GM12878 (cell line): ENCODE data around the gene ZNF507. TPM values are rescaled to one million over a fixed set of nuclear protein-coding genes. Genes with fewer than 3 reads are reported as not detected.

Source experiments
- ATAC-seq: fragments of 200-7000 bp; cut with Tn5 transposase; 3 replicates; pipeline ENCODE4 v1.9.1; 2020; ENCODE audit warnings: mild to moderate bottlenecking, moderate library complexity
- BruUV-seq: library from RNA; stranded (reverse); fragments of 400-500 nt; replicated peaks from 2 replicates; lab custom pipeline; 2021; lab: Mats Ljungman, UMichigan
- CTCF ChIA-PET: fragments of 300-600 bp; sonication (Branson Sonifier 250); formaldehyde crosslinking; extraction: SDS; loops from one replicate; lab custom pipeline; 2021; ENCODE audit warnings: inconsistent platforms; lab: Yijun Ruan, JAX
- POLR2A ChIA-PET: fragments of 350-600 bp; formaldehyde crosslinking; extraction: SDS; loops from one replicate; lab custom pipeline; 2021; ENCODE audit warnings: inconsistent platforms; lab: Charles Lee
- RAD21 ChIA-PET: fragments of 300-600 bp; sonication (Branson Sonifier 250); formaldehyde crosslinking; loops from one replicate; lab custom pipeline; 2023; ENCODE audit warnings: antibody characterized with exemption; ENCODE audit not compliant: unreplicated experiment; lab: Charles Lee
- SMC1A ChIA-PET: fragments of 300-600 bp; sonication (Branson Sonifier 250); formaldehyde crosslinking; loops from one replicate; lab custom pipeline; 2023; ENCODE audit not compliant: unreplicated experiment, uncharacterized antibody; lab: Charles Lee
- DNase-seq: peaks from one replicate; pipeline ENCODE4 v3.0.0-alpha.2; 2011; ENCODE audit warnings: low read depth, low spot score
- FAIRE-seq: peaks from 3 replicates; lab custom pipeline; 2011; peaks lifted over from hg19 to GRCh38; lab: Jason Lieb, UNC
- H2AFZ ChIP-seq: 2 replicates; pipeline ENCODE4 v1.6.0; 2011; ENCODE audit warnings: low read depth, low read length, control low read depth; ENCODE audit not compliant: control insufficient read depth
- H3K27ac ChIP-seq: 2 replicates; pipeline ENCODE4 v1.5.1; 2011; ENCODE audit warnings: control low read depth; ENCODE audit not compliant: control insufficient read depth, insufficient read depth
- H3K27me3 ChIP-seq, 2 experiments: replicated peaks in 1 of 2; 2 replicates each; pipeline versions ENCODE4 v1.6.0 to v1.6.1; 2011; ENCODE audit warnings: low read length in 1 of 2; ENCODE audit not compliant: control insufficient read depth in 2 of 2, insufficient read depth in 2 of 2
- H3K36me3 ChIP-seq, 2 experiments: 2 replicates each; pipeline ENCODE4 v1.5.1; 2011; ENCODE audit warnings: low read length in 1 of 2; ENCODE audit not compliant: control insufficient read depth in 2 of 2, insufficient read depth in 2 of 2
- H3K4me1 ChIP-seq: 2 replicates; pipeline ENCODE4 v1.6.1; 2011; ENCODE audit warnings: mild to moderate bottlenecking, low read length, moderate library complexity, mixed read lengths; ENCODE audit not compliant: control insufficient read depth, insufficient read depth
- H3K4me2 ChIP-seq: 2 replicates; pipeline ENCODE4 v1.6.0; 2011; ENCODE audit warnings: control low read depth; ENCODE audit not compliant: control insufficient read depth, insufficient read depth
- H3K4me3 ChIP-seq: fragments of 200-600 bp; sonication (generic); 2 replicates; pipeline ENCODE4 v1.5.1; 2016
- H3K79me2 ChIP-seq: 2 replicates; pipeline ENCODE4 v1.6.0; 2011; ENCODE audit warnings: low read length; ENCODE audit not compliant: control insufficient read depth, insufficient read depth
- H3K9ac ChIP-seq: 2 replicates; pipeline ENCODE4 v1.8.0; 2011; ENCODE audit warnings: low read length, control low read depth, mixed read lengths; ENCODE audit not compliant: control insufficient read depth, insufficient read depth
- H3K9me3 ChIP-seq: replicated peaks from 3 replicates; pipeline ENCODE4 v1.5.1; 2011; ENCODE audit warnings: mild to moderate bottlenecking, low read length; ENCODE audit not compliant: control insufficient read depth, insufficient read depth
- H4K20me1 ChIP-seq: 2 replicates; pipeline ENCODE4 v1.6.0; 2011; ENCODE audit not compliant: control insufficient read depth, insufficient read depth
- BMI1 ChIP-seq: fragments of 450-650 bp; IDR thresholded peaks from 2 replicates; pipeline ENCODE4 v1.6.1; 2016; ENCODE audit warnings: mild to moderate bottlenecking, moderate library complexity, borderline replicate concordance
- CBX5 ChIP-seq: sonication (generic); IDR thresholded peaks from 2 replicates; pipeline ENCODE4 v1.6.1; 2016; ENCODE audit warnings: low read depth, moderate library complexity, mild to moderate bottlenecking, inconsistent platforms
- CREB1 ChIP-seq: IDR thresholded peaks from 2 replicates; pipeline ENCODE4 v1.6.1; 2012; ENCODE audit warnings: low read depth, mild to moderate bottlenecking, inconsistent platforms
- DPF2 ChIP-seq: fragments of 450-650 bp; IDR thresholded peaks from 2 replicates; pipeline ENCODE4 v1.6.1; 2017; ENCODE audit warnings: mild to moderate bottlenecking
- HDAC2 ChIP-seq: fragments of 200-600 bp; sonication (generic); IDR thresholded peaks from 2 replicates; pipeline ENCODE4 v1.6.1; 2017
- MEF2A ChIP-seq: IDR thresholded peaks from 2 replicates; pipeline ENCODE4 v1.6.1; 2011; ENCODE audit warnings: low read depth, mild to moderate bottlenecking, low read length, moderate library complexity; ENCODE audit not compliant: insufficient read depth
- MYB ChIP-seq: fragments of 150-350 bp; IDR thresholded peaks from 2 replicates; pipeline ENCODE4 v1.6.1; 2014; ENCODE audit warnings: mild to moderate bottlenecking, low read depth, low read length, borderline replicate concordance
- NKRF ChIP-seq: fragments of 450-650 bp; conservative IDR thresholded peaks from 2 replicates; pipeline ENCODE4 v1.6.1; 2017; ENCODE audit warnings: mild to moderate bottlenecking, moderate library complexity
- NRF1 ChIP-seq: conservative IDR thresholded peaks from 2 replicates; pipeline ENCODE4 v1.6.1; 2011; ENCODE audit warnings: mild to moderate bottlenecking, low read depth, low read length, improper control_type of control experiment
- PAX8 ChIP-seq: fragments of 450-650 bp; IDR thresholded peaks from 2 replicates; pipeline ENCODE4 v1.6.1; 2017; ENCODE audit warnings: mild to moderate bottlenecking, moderate library complexity
- POLR2AphosphoS2 ChIP-seq: IDR thresholded peaks from 2 replicates; pipeline ENCODE4 v1.6.1; 2011; ENCODE audit warnings: low read depth, mild to moderate bottlenecking, low read length, improper control_type of control experiment, moderate library complexity
- RUNX3 ChIP-seq: IDR thresholded peaks from 2 replicates; pipeline ENCODE4 v1.6.1; 2012; ENCODE audit warnings: low read length, inconsistent platforms
- SMARCA5 ChIP-seq: fragments of 450-650 bp; IDR thresholded peaks from 2 replicates; pipeline ENCODE4 v1.6.1; 2017; ENCODE audit warnings: mild to moderate bottlenecking
- SMC3 ChIP-seq: IDR thresholded peaks from 2 replicates; pipeline ENCODE4 v1.6.1; 2011; ENCODE audit warnings: low read length, improper control_type of control experiment, borderline replicate concordance
- SPI1 ChIP-seq: IDR thresholded peaks from 2 replicates; pipeline ENCODE4 v1.6.1; 2011; ENCODE audit warnings: low read depth, mild to moderate bottlenecking, low read length, moderate library complexity, borderline replicate concordance; ENCODE audit not compliant: insufficient read depth
- STAT3 ChIP-seq: IDR thresholded peaks from 2 replicates; pipeline ENCODE4 v1.6.1; 2011; ENCODE audit warnings: low read depth, low read length, improper control_type of control experiment
- TARDBP ChIP-seq: IDR thresholded peaks from 2 replicates; pipeline ENCODE4 v1.6.1; 2016; ENCODE audit warnings: borderline replicate concordance
- TCF3 ChIP-seq: IDR thresholded peaks from 2 replicates; pipeline ENCODE4 v1.6.1; 2012; ENCODE audit warnings: low read depth, mild to moderate bottlenecking, low read length, borderline replicate concordance; ENCODE audit not compliant: insufficient read depth
- ZNF207 ChIP-seq: fragments of 450-650 bp; IDR thresholded peaks from 2 replicates; pipeline ENCODE4 v1.6.1; 2014; ENCODE audit warnings: antibody characterized with exemption, mild to moderate bottlenecking, borderline replicate concordance
- ZNF384 ChIP-seq: IDR thresholded peaks from 2 replicates; pipeline ENCODE4 v1.6.1; 2012; ENCODE audit warnings: low read depth, mild to moderate bottlenecking, low read length, improper control_type of control experiment, borderline replicate concordance
- WGBS: methylation state at CpG from one replicate; pipeline ENCODE4 v1.1.6; 2016; ENCODE audit warnings: low lambda C conversion rate; ENCODE audit not compliant: insufficient replicate concordance, insufficient coverage; ENCODE audit errors: missing lambda C conversion rate; 5-methylcytosine and 5-hydroxymethylcytosine counted together
- in situ Hi-C: fragments of 300-500 bp; cut with MboI; formaldehyde crosslinking; loops from 9 replicates; pipeline ENCODE4 v1.14.3; 2018; ENCODE audit warnings: mixed read lengths
- intact Hi-C: fragments of 100-400 bp; cut with micrococcal nuclease; formaldehyde crosslinking; loops from one replicate; pipeline ENCODE4 v1.14.2; 2022; ENCODE audit not compliant: unreplicated experiment
- polyA plus RNA-seq, 11 experiments: library from polyadenylated mRNA; depleted of rRNA in 4 of 11; unstranded in 6 of 11; stranded (reverse) in 5 of 11; fragments of >200 nt; fragmentation: Nextera tagmentation in 4 of 11; fragmentation: Illumina TruSeq in 1 of 11; extraction: Ambion mirVana in 4 of 11; extraction: Trizol in 1 of 11; gene quantifications; 1 replicate in 1 of 11; 2 replicates in 10 of 11; pipeline versions ENCODE4 v1.2.1 to v1.2.3, GENCODE V29; 2011 to 2016; ENCODE audit warnings: inconsistent platforms in 2 of 11, missing spikeins in 2 of 11, low read depth in 1 of 11
- total RNA-seq, 4 experiments: library from RNA; depleted of rRNA in 3 of 4; stranded (reverse); fragments of >200 nt in 3 of 4; fragmentation: Illumina TruSeq in 1 of 4; extraction: Trizol in 1 of 4; gene quantifications; 2 replicates each; pipeline versions ENCODE4 v1.2.1 to v1.2.3, GENCODE V29; 2013 to 2021

ZNF507 gene
- total and polyA plus RNA-seq, 10 of the 15 experiments (the other 5 are each of a cell fraction or from before 2014, with no cell fraction given): 2.3 to 18.4 (median 10.1) TPM

- Histone ChIP-seq H3K4me1 (no peaks in the 10 kb centered on the region), H3K4me2 (no peak overlapping the region), H3K79me2 (no peaks in the 10 kb centered on the region), H3K36me3 (no peaks in the 10 kb centered on the region), H3K27me3 (no peaks in the 10 kb centered on the region), H3K9me3 (no peaks in the 10 kb centered on the region), H2AFZ (no peak overlapping the region), H4K20me1 (no peaks in the 10 kb centered on the region), H3K4me3 (no peak overlapping the region), H3K27ac (no peak overlapping the region), H3K9ac (no peak overlapping the region)
- CTCF ChIA-PET: interaction anchor here (0.5 to 0.6 kb wide), 2 partner anchors 59 to 1538 kb away, joined by 3 read pairs; no protein-coding TSS in a partner anchor
- DNase-seq (no peak), FAIRE-seq (no peak), ATAC-seq (no peak)
- no peak for TF ChIP-seq CREB1
- no peak for TF ChIP-seq ZNF207
- TF ChIP-seq DPF2: no peak
- TF ChIP-seq STAT3: no peak
- no peak for TF ChIP-seq NKRF
- no peak for TF ChIP-seq CBX5
- no peak for TF ChIP-seq ZNF384
- TF ChIP-seq RUNX3: no peak
- no peak for TF ChIP-seq MEF2A
- no peak for TF ChIP-seq PAX8
- TF ChIP-seq HDAC2: no peak
- TF ChIP-seq POLR2AphosphoS2: no peak
- TF ChIP-seq BMI1: no peak
- no peak for TF ChIP-seq MYB
- no peak for TF ChIP-seq TARDBP
- no peak for TF ChIP-seq SMARCA5
- no peak for TF ChIP-seq NRF1
- no peak for TF ChIP-seq SMC3
- TF ChIP-seq TCF3: no peak
- TF ChIP-seq SPI1: no peak
- intact Hi-C loops: no loop called here
- 34% methylated on average over 6 of the region's 6 CpGs for WGBS
- SMC1A ChIA-PET: no interaction called here
- in situ Hi-C loops: no loop called here
- POLR2A ChIA-PET: no interaction called here
- RAD21 ChIA-PET: no interaction called here
- BruUV-seq: no TSS peak
Observed at GRCh38 chr19:32313569-32314265, 31.7 kb upstream of the ZNF507 start.
